Tibial nerve (tissue), 4 donors: ENCODE results near the gene HPS6. TPM values are rescaled to one million over a fixed set of nuclear protein-coding genes. Genes with fewer than 3 reads are reported as not detected.
A peak's percentile ranks its signal among the peaks of the same experiment; 100 is the strongest.

Experiments used
- DNase-seq, 2 donors: peaks; one replicate each; pipeline ENCODE4 v3.0.0-alpha.2; 2019; ENCODE audit warnings: low spot score in 2 of 2
- H3K27ac ChIP-seq, 4 donors: fragments of 200-600 bp; sonication (generic) in 3 of 4; one replicate each; pipeline ENCODE4 v1.5.1; 2017 to 2019; ENCODE audit warnings: mild to moderate bottlenecking in 1 of 4
- H3K27me3 ChIP-seq, 2 donors: fragments of 200-600 bp; sonication (generic) in 1 of 2; one replicate each; pipeline versions ENCODE4 v1.5.1 to v1.6.0; 2017 to 2019
- H3K36me3 ChIP-seq, 3 donors: fragments of 200-600 bp; sonication (generic); one replicate each; pipeline ENCODE4 v1.5.1; 2018 to 2019
- H3K4me1 ChIP-seq, 4 donors: fragments of 200-600 bp; sonication (generic) in 3 of 4; one replicate each; pipeline ENCODE4 v1.5.1; 2017 to 2019
- H3K4me3 ChIP-seq, 4 donors: fragments of 200-600 bp; sonication (generic) in 3 of 4; one replicate each; pipeline ENCODE4 v1.5.1; 2017 to 2019; ENCODE audit warnings: mild to moderate bottlenecking in 1 of 4, moderate library complexity in 1 of 4
- H3K9me3 ChIP-seq, 4 donors: fragments of 200-600 bp; sonication (generic) in 3 of 4; one replicate each; pipeline ENCODE4 v1.5.1; 2017 to 2019
- CTCF ChIP-seq, 5 experiments: fragments of 200-600 bp in 3 of 5; fragments of 450-650 bp in 2 of 5; sonication (generic) in 3 of 5; IDR thresholded peaks; one replicate each; pipeline ENCODE4 v1.5.1; 2016 to 2019; ENCODE audit warnings: antibody characterized with exemption in 5 of 5, mild to moderate bottlenecking in 3 of 5, moderate library complexity in 2 of 5
- EP300 ChIP-seq, 2 donors: sonication (generic); formaldehyde crosslinking; IDR thresholded peaks; one replicate each; pipeline ENCODE4 v1.6.1; 2017; ENCODE audit warnings: antibody characterized with exemption in 2 of 2, mild to moderate bottlenecking in 1 of 2
- POLR2A ChIP-seq, 2 donors: fragments of 450-650 bp; IDR thresholded peaks; one replicate each; pipeline ENCODE4 v1.6.1; 2017; ENCODE audit warnings: antibody characterized with exemption in 2 of 2, mild to moderate bottlenecking in 2 of 2, moderate library complexity in 2 of 2
- WGBS, 2 donors: methylation state at CpG; one replicate each; pipeline ENCODE4 v1.1.5; 2018; 5-methylcytosine and 5-hydroxymethylcytosine counted together
- total RNA-seq, 4 donors: library from RNA; depleted of rRNA; stranded (reverse); fragments of >200 nt; gene quantifications; one replicate each; pipeline ENCODE4 v1.1.0, GENCODE V29; 2016

The HPS6 gene
- total RNA-seq, 4 donors from 2014 or later: 33.5 to 36.5 (median 34.8) TPM

GRCh38 chr10:102113261-102113955 lies 48.3 kb downstream of the HPS6 start:
- WGBS, 2 donors: 40 to 47% methylated on average over 6 to 7 of the region's 7 CpGs
- TF ChIP-seq CTCF (IDR thresholded peaks at IDR 0.05) (no peak), EP300 (IDR thresholded peaks at IDR 0.05) (no peak), POLR2A (IDR thresholded peaks at IDR 0.05) (no peak)
- no peak for DNase-seq
- H3K27me3 ChIP-seq: no peaks in the 10 kb centered on the region
- H3K9me3 ChIP-seq: no peaks in the 10 kb centered on the region
- peak overlapping the region in 3 of 4 donors; percentile 64 to 85 (median 74) for H3K4me3 ChIP-seq
- H3K4me1 ChIP-seq: peaks cover 7 to 71% (median 54%) of the 10 kb centered on the region in 4 donors
- peaks cover 6 to 34% (median 29%) of the 10 kb centered on the region in 3 donors for H3K36me3 ChIP-seq
- peak overlapping the region in 3 of 4 donors; percentile 39 to 98 (median 97) for H3K27ac ChIP-seq

- Histone ChIP-seq H3K4me1 (peaks cover 7 to 79% (median 62%) of the 10 kb centered on the region in 4 donors), H3K27ac (peak overlapping the region; percentile 84 to 100 (median 98)), H3K4me3 (peak overlapping the region; percentile 64 to 85 (median 69)), H3K9me3 (no peaks in the 10 kb centered on the region), H3K27me3 (no peaks in the 10 kb centered on the region), H3K36me3 (peaks cover 3 to 26% (median 21%) of the 10 kb centered on the region in 3 donors)
- no peak for TF ChIP-seq CTCF (IDR thresholded peaks at IDR 0.05)
- TF ChIP-seq EP300 (IDR thresholded peaks at IDR 0.05): no peak
- TF ChIP-seq POLR2A (IDR thresholded peaks at IDR 0.05): no peak
- 2 to 5% methylated on average over 33 to 36 of the region's 45 CpGs for WGBS, 2 donors
- DNase-seq: no peak
Observed at GRCh38 chr10:102113956-102114857, 49.1 kb downstream of the HPS6 start.

GRCh38 chr10:102114861-102115618 lies 49.9 kb downstream of the HPS6 start:
- Histone ChIP-seq H3K27me3 (no peaks in the 10 kb centered on the region), H3K4me3 (peak overlapping the region; percentile 64 to 85 (median 69)), H3K27ac (peak overlapping the region; percentile 84 to 100 (median 98)), H3K36me3 (peaks cover 0 to 17% (median 14%) of the 10 kb centered on the region in 3 donors), H3K9me3 (no peaks in the 10 kb centered on the region), H3K4me1 (peaks cover 7 to 83% (median 65%) of the 10 kb centered on the region in 4 donors)
- peak; percentile 91 to 92 for DNase-seq
- WGBS, 2 donors: 1 to 3% methylated on average over 21 to 23 of the region's 23 CpGs
- TF ChIP-seq CTCF (IDR thresholded peaks at IDR 0.05) (peak in 1 of 5 experiments; percentile 6), POLR2A (IDR thresholded peaks at IDR 0.05) (peak in 1 of 2 donors; percentile 69), EP300 (IDR thresholded peaks at IDR 0.05) (peak; percentile 33 to 91)

- Histone ChIP-seq H3K36me3 (peaks cover 0 to 10% (median 7%) of the 10 kb centered on the region in 3 donors), H3K27ac (peak overlapping the region; percentile 84 to 100 (median 98)), H3K4me3 (peak overlapping the region in 1 of 4 donors; percentile 85), H3K4me1 (peaks cover 7 to 82% (median 65%) of the 10 kb centered on the region in 4 donors), H3K9me3 (no peaks in the 10 kb centered on the region), H3K27me3 (no peaks in the 10 kb centered on the region)
- DNase-seq: no peak
- TF ChIP-seq EP300 (IDR thresholded peaks at IDR 0.05) (no peak), POLR2A (IDR thresholded peaks at IDR 0.05) (no peak), CTCF (IDR thresholded peaks at IDR 0.05) (no peak)
- 2 to 8% methylated on average over 3 of the region's 3 CpGs for WGBS, 2 donors
Observed at GRCh38 chr10:102115775-102116174, 50.6 kb downstream of the HPS6 start.
